Nucleus accumbens (tissue), 56 donors: ENCODE results near the gene TIMM13.
A peak's percentile ranks its signal among the peaks of the same experiment; 100 is the strongest.

Experiments
- DNase-seq, 56 donors: peaks; one replicate each; lab custom pipeline; 2025; lab: John Stamatoyannopoulos, UW

TIMM13 gene

DNA sequence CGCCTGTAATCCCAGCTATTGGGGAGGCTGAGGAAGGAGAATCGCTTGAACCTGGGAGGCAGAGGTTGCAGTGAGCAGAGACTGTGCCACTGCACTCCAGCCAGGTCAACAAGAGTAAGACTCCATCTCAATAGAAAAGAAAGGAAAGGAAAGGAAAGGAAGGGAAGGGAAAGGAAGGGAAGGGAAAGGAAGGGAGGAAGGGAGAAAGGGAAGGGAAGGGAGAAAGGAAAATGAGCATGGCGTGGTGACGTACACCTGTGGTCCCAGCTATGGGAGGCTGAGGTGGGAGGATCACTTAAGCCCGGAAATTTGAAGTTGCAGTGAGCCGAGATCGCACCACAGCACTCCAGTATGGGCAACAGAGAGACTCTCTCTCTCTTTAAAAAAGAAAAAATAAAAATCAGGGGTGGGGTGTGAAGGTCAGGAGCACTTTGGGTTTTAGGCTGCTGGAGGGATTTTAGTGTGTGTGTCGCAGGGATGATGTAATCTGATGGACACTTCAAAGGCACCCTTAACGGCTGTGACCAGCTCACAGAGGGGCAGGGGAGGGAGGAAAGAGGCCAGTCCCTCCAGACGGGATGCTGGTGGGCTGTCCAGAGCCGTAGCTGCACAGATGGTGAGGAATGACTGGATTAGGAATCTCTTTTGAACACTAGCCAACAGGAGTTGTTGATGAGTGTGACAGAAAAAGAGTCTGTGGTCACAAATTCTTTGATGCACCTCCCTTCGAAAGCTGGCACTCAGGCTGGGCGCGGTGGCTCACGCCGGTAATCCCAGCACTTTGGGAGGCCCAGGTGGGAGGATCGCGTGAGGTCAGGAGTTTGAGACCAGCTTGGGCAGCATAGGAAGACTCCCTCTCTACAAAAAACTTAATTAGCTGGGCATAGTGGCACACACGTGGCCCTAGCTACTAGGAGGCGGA lies 39.8 kb downstream of the TIMM13 start:
- DNase-seq: no peak

GRCh38 chr19:2385053-2385721 lies 42.2 kb downstream of the TIMM13 start:
- peak in 15 of 56 donors; percentile 2 to 40 (median 12) for DNase-seq

GRCh38 chr19:2382530-2383222 lies 44.7 kb downstream of the TIMM13 start:
- no peak for DNase-seq

GRCh38 chr19:2381148-2381820 lies 46.1 kb downstream of the TIMM13 start:
- peak in 54 of 56 donors; percentile 15 to 93 (median 80) for DNase-seq

GRCh38 chr19:2380567-2380966 lies 46.8 kb downstream of the TIMM13 start:
- DNase-seq: no peak

GRCh38 chr19:2376784-2377519 lies 50.4 kb downstream of the TIMM13 start:
- DNase-seq: no peak
